Pancreas (tissue), 10 donors: ENCODE results near the gene TAF1. TPM values are rescaled to one million over a fixed set of nuclear protein-coding genes. Genes with fewer than 3 reads are reported as not detected.
"Not testable (repeated sequence)": the region's sequence is repeated elsewhere in the genome, so short reads cannot be mapped to it uniquely, and the experiment has no call there.

Source experiments
- ATAC-seq, 4 donors: fragments of 200-7000 bp; cut with Tn5 transposase; one replicate each; pipeline versions ENCODE4 v1.8.0 to v1.9.1; 2020; ENCODE audit warnings: mild to moderate bottlenecking in 4 of 4, moderate library complexity in 4 of 4
- DNase-seq, 6 donors: peaks; one replicate each; pipeline ENCODE4 v3.0.0-alpha.2; 2020
- FAIRE-seq: peaks from 2 replicates; lab custom pipeline; 2012; peaks lifted over from hg19 to GRCh38; lab: Jason Lieb, UNC
- H3K27ac ChIP-seq, 4 donors: fragments of 200-600 bp; sonication (generic); 1 replicate in 3 of 4; 2 replicates in 1 of 4; pipeline versions ENCODE4 v1.5.0 to v1.8.0; 2020
- H3K27me3 ChIP-seq, 4 donors: fragments of 200-600 bp; one replicate each; pipeline ENCODE4 v1.8.0; 2021
- H3K36me3 ChIP-seq, 3 donors: fragments of 200-600 bp; sonication (generic) in 1 of 3; one replicate each; pipeline versions ENCODE4 v1.5.0 to v1.8.0; 2020 to 2021
- H3K4me1 ChIP-seq, 3 donors: fragments of 200-600 bp; one replicate each; pipeline ENCODE4 v1.8.0; 2021
- H3K4me3 ChIP-seq, 4 donors: fragments of 200-600 bp; sonication (generic) in 2 of 4; one replicate each; pipeline versions ENCODE4 v1.5.0 to v1.8.0; 2020 to 2021
- H3K9me3 ChIP-seq, 4 donors: fragments of 200-600 bp; one replicate each; pipeline ENCODE4 v1.8.0; 2021
- CTCF ChIP-seq, 4 donors: fragments of 200-600 bp; sonication (generic) in 3 of 4; IDR thresholded peaks; one replicate each; pipeline versions ENCODE4 v1.5.0 to v1.8.0; 2021; ENCODE audit warnings: antibody characterized with exemption in 4 of 4
- WGBS, 2 donors: extraction: QIAGEN DNeasy Blood & Tissue Kit; methylation state at CpG; one replicate each; pipeline ENCODE4 v1.1.7; 2013; 5-methylcytosine and 5-hydroxymethylcytosine counted together
- intact Hi-C, 3 donors: fragments of 100-400 bp; cut with DNase I; formaldehyde crosslinking; loops; one replicate each; pipeline versions ENCODE4 v1.11.1 to v1.14.2; 2022
- polyA plus RNA-seq, 2 donors: library from polyadenylated mRNA; stranded (reverse); fragments of 200-250 nt; gene quantifications; one replicate each; pipeline ENCODE4 v1.2.3, GENCODE V29; 2013
- total RNA-seq, 6 donors: library from RNA; stranded (reverse); fragmentation: NEBNext Ultra II Directional in 4 of 6; extraction: Animal tissue kit (Norgen Biotek cat#: 25700) in 4 of 6; gene quantifications; one replicate each; pipeline versions ENCODE4 v1.2.1 to v1.2.4, GENCODE V29; 2021 to 2023
- donor health status: healthy with polysubstance abuse.
- donor health status: DM: no; HTN: no; CAD: no; lungs with moderate emphysema.
- donor health status: DM: no; HTN: no; CAD: no.
- donor health status: control.
- donor health status: control.
- donor health status: Bipolar disorder and iron deficiency.
- donor health status: DM: yes; HTN: yes; CAD: no.
- donor health status: DM: no; HTN: no; CAD: no.
- donor health status: DM: no; HTN: no; CAD: no.
- donor health status: DM: yes; HTN: yes; CAD: no.

The TAF1 gene
- total and polyA plus RNA-seq, 8 donors: 9.8 to 23.2 (median 16.5) TPM

GRCh38 chrX:71400710-71401109 is 34.6 kb downstream of the TAF1 start:
- H3K9me3 ChIP-seq: no peaks in the 10 kb centered on the region
- ATAC-seq (no peak), FAIRE-seq (no peak), DNase-seq (no peak)
- no peak for TF ChIP-seq CTCF (IDR thresholded peaks at IDR 0.05)
- no peak overlapping the region for H3K4me3 ChIP-seq
- intact Hi-C loops: loop anchor here in 1 of 3 donors (10.0 kb wide), 1 partner anchor 164 kb away; no protein-coding TSS in a partner anchor
- WGBS, 2 donors: 65 to 91% methylated on average over 1 of the region's 1 CpG
- no peak overlapping the region for H3K27ac ChIP-seq
- H3K36me3 ChIP-seq: peaks cover 0 to 26% (median 0%) of the 10 kb centered on the region in 3 donors
- H3K27me3 ChIP-seq: peaks cover 0 to 6% (median 2%) of the 10 kb centered on the region in 4 donors
- H3K4me1 ChIP-seq: no peaks in the 10 kb centered on the region

GRCh38 chrX:71416260-71416659 is 50.1 kb downstream of the TAF1 start:
- H3K27me3 ChIP-seq, H3K9me3 ChIP-seq, H3K4me3 ChIP-seq, H3K36me3 ChIP-seq, H3K27ac ChIP-seq, H3K4me1 ChIP-seq, DNase-seq, intact Hi-C loops, ATAC-seq, FAIRE-seq: not testable (repeated sequence)
- 35 to 68% methylated on average over 2 of the region's 5 CpGs for WGBS, 2 donors

- no peak overlapping the region for H3K27ac ChIP-seq
- 71 to 95% methylated on average over 20 of the region's 20 CpGs for WGBS, 2 donors
- H3K9me3 ChIP-seq: no peaks in the 10 kb centered on the region
- intact Hi-C loops: no loop called here
- H3K4me3 ChIP-seq: no peak overlapping the region
- DNase-seq: peak in 1 of 6 donors; percentile 20
- ATAC-seq: no peak
- H3K36me3 ChIP-seq: peaks cover 0 to 3% (median 3%) of the 10 kb centered on the region in 3 donors
- TF ChIP-seq CTCF (IDR thresholded peaks at IDR 0.05): no peak
- H3K27me3 ChIP-seq: no peaks in the 10 kb centered on the region
- no peaks in the 10 kb centered on the region for H3K4me1 ChIP-seq
- FAIRE-seq: no peak
These were observed 54.5 kb downstream of the TAF1 start for GRCh38 chrX:71420686-71421085.

- TF ChIP-seq CTCF (IDR thresholded peaks at IDR 0.05): no peak
These were observed 66.6 kb downstream of the TAF1 start for GRCh38 chrX:71432733-71433132.

GRCh38 chrX:71438750-71439149 is 72.6 kb downstream of the TAF1 start:
- 76 to 92% methylated on average over 6 of the region's 6 CpGs for WGBS, 2 donors
- H3K27ac ChIP-seq: no peak overlapping the region
- no peaks in the 10 kb centered on the region for H3K4me1 ChIP-seq
- intact Hi-C loops: no loop called here
- no peak overlapping the region for H3K4me3 ChIP-seq
- DNase-seq (no peak), FAIRE-seq (no peak), ATAC-seq (no peak)
- no peak for TF ChIP-seq CTCF (IDR thresholded peaks at IDR 0.05)
- H3K9me3 ChIP-seq: no peaks in the 10 kb centered on the region
- no peaks in the 10 kb centered on the region for H3K27me3 ChIP-seq
- H3K36me3 ChIP-seq: no peaks in the 10 kb centered on the region

More at GRCh38 chrX:71432733-71433132, 66.6 kb downstream of the TAF1 start:
- Histone ChIP-seq H3K4me1 (no peaks in the 10 kb centered on the region), H3K4me3 (no peak overlapping the region), H3K27ac (no peak overlapping the region), H3K9me3 (no peaks in the 10 kb centered on the region), H3K36me3 (no peaks in the 10 kb centered on the region), H3K27me3 (no peaks in the 10 kb centered on the region)
- intact Hi-C loops: no loop called here
- DNase-seq (no peak), ATAC-seq (no peak), FAIRE-seq (no peak)
- 52 to 76% methylated on average over 1 of the region's 1 CpG for WGBS, 2 donors
